NCI-H2196 treated with DMSO at 0.1 percent for 48 hours (cell line): ENCODE results near the gene XRN2.
"Not testable (repeated sequence)": the region's sequence is repeated elsewhere in the genome, so short reads cannot be mapped to it uniquely, and the experiment has no call there.

Source experiments
- DNase-seq: peaks from one replicate; lab custom pipeline; 2025; ENCODE audit not compliant: unreplicated experiment; lab: John Stamatoyannopoulos, UW

Gene XRN2

GRCh38 chr20:21388566-21388965 lies 85.4 kb downstream of the XRN2 start:
- DNase-seq: no peak

- DNase-seq: no peak
These were observed 86.2 kb downstream of the XRN2 start for GRCh38 chr20:21389368-21389767.

GRCh38 chr20:21390768-21391167 lies 87.6 kb downstream of the XRN2 start:
- no peak for DNase-seq

GRCh38 chr20:21391185-21391971 lies 88.2 kb downstream of the XRN2 start:
- no peak for DNase-seq

GRCh38 chr20:21391972-21392352 lies 88.8 kb downstream of the XRN2 start:
- no peak for DNase-seq

GRCh38 chr20:21393166-21393565 lies 90.0 kb downstream of the XRN2 start:
- DNase-seq: no peak

- DNase-seq: no peak
These were observed 90.8 kb downstream of the XRN2 start for GRCh38 chr20:21393816-21394519.

GRCh38 chr20:21394551-21394950 lies 91.4 kb downstream of the XRN2 start:
- DNase-seq: no peak

GRCh38 chr20:21395051-21395665 lies 92.0 kb downstream of the XRN2 start:
- DNase-seq: no peak

- DNase-seq: no peak
These were observed 92.8 kb downstream of the XRN2 start for GRCh38 chr20:21395666-21396598.

- DNase-seq: no peak
These were observed 93.6 kb downstream of the XRN2 start for GRCh38 chr20:21396599-21397340.

GRCh38 chr20:21397341-21398108 lies 94.4 kb downstream of the XRN2 start, which contains the start of gene NKX2-4:
Gene NKX2-4 (minus strand): TSS chr20:21397526. CDS start chr20:21397399, 127 bp downstream.
- DNase-seq: no peak

- no peak for DNase-seq
These were observed 95.2 kb downstream of the XRN2 start for GRCh38 chr20:21398109-21399004.

GRCh38 chr20:21399005-21399475 lies 95.9 kb downstream of the XRN2 start:
- DNase-seq: no peak

- DNase-seq: no peak
These were observed 108.6 kb downstream of the XRN2 start for GRCh38 chr20:21411725-21412124.

GRCh38 chr20:21413996-21414395 lies 110.9 kb downstream of the XRN2 start:
- not testable (repeated sequence) for DNase-seq

- not testable (repeated sequence) for DNase-seq
These were observed 116.0 kb downstream of the XRN2 start for GRCh38 chr20:21419147-21419546.

GRCh38 chr20:21421601-21422236 lies 118.6 kb downstream of the XRN2 start:
- no peak for DNase-seq
